A549 (cell line): ENCODE results near the gene PSMA7. TPM values are rescaled to one million over a fixed set of nuclear protein-coding genes. Genes with fewer than 3 reads are reported as not detected.

Experiments
- ATAC-seq, 2 experiments: fragments of 200-7000 bp in 1 of 2; fragments of >200 bp in 1 of 2; cut with Nextera tagmentation in 1 of 2; cut with Tn5 transposase in 1 of 2; 3 replicates each; pipeline versions ENCODE4 v1.8.0 to v1.9.1; 2018 to 2020; ENCODE audit warnings: mild to moderate bottlenecking in 1 of 2, moderate library complexity in 1 of 2
- CTCF ChIA-PET: fragments of 300-600 bp; sonication (Branson Sonifier 250); formaldehyde crosslinking; extraction: SDS; loops from one replicate; lab custom pipeline; 2021; ENCODE audit warnings: antibody characterized with exemption, inconsistent platforms; lab: Yijun Ruan, JAX
- POLR2A ChIA-PET: fragments of 350-600 bp; formaldehyde crosslinking; extraction: SDS; loops from one replicate; lab custom pipeline; 2021; ENCODE audit warnings: antibody characterized with exemption, inconsistent platforms; lab: Yijun Ruan, JAX
- DNase-seq, 2 experiments: peaks; one replicate each; pipeline versions ENCODE4 v3.0.0 to v3.0.0-alpha.2; 2011 to 2016; ENCODE audit warnings: low read depth in 1 of 2, low spot score in 1 of 2
- FAIRE-seq: peaks from 2 replicates; lab custom pipeline; 2011; peaks lifted over from hg19 to GRCh38; lab: Jason Lieb, UNC
- H3K27ac ChIP-seq, 2 experiments: fragments of >200 bp; sonication (Bioruptor Twin); formaldehyde crosslinking; 3 replicates each; pipeline ENCODE4 v1.5.1; 2016 to 2017
- H3K4me1 ChIP-seq: fragments of >200 bp; sonication (Bioruptor Twin); formaldehyde crosslinking; 3 replicates; pipeline ENCODE4 v1.6.1; 2016
- H3K4me2 ChIP-seq: fragments of >200 bp; sonication (Bioruptor Twin); formaldehyde crosslinking; 3 replicates; pipeline ENCODE4 v1.6.1; 2016
- H3K4me3 ChIP-seq: fragments of >200 bp; sonication (Bioruptor Twin); formaldehyde crosslinking; 3 replicates; pipeline ENCODE4 v1.5.1; 2016
- H3K9me3 ChIP-seq: fragments of >200 bp; sonication (Bioruptor Twin); formaldehyde crosslinking; 3 replicates; pipeline ENCODE4 v1.6.1; 2016
- ATOH8 ChIP-seq: fragments of 250-450 bp; sonication (Bioruptor Pico); IDR thresholded peaks from 2 replicates; pipeline ENCODE4 v1.5.0; 2020; ENCODE audit warnings: low read depth, mild to moderate bottlenecking, moderate library complexity
- BCL3 ChIP-seq: fragments of >200 bp; sonication (Bioruptor Twin); formaldehyde crosslinking; IDR thresholded peaks from 3 replicates; pipeline ENCODE4 v1.6.1; 2016
- BHLHE40 ChIP-seq: IDR thresholded peaks from 2 replicates; pipeline ENCODE4 v1.6.1; 2012; ENCODE audit warnings: low read depth, low read length, inconsistent platforms
- CBX2 ChIP-seq: fragments of 200-600 bp; sonication (generic); IDR thresholded peaks from 2 replicates; pipeline ENCODE4 v1.6.1; 2016; ENCODE audit warnings: low read depth, mild to moderate bottlenecking, borderline replicate concordance
- CHD2 ChIP-seq: fragments of 150-350 bp; IDR thresholded peaks from 2 replicates; pipeline ENCODE4 v1.6.1; 2014; ENCODE audit warnings: low read length; ENCODE audit not compliant: partially characterized antibody
- EHF ChIP-seq: fragments of 250-450 bp; sonication (Bioruptor Pico); IDR thresholded peaks from 2 replicates; pipeline ENCODE4 v1.5.0; 2020; ENCODE audit warnings: mild to moderate bottlenecking
- EHMT2 ChIP-seq: fragments of 200-600 bp; sonication (generic); IDR thresholded peaks from 2 replicates; pipeline ENCODE4 v1.6.1; 2016; ENCODE audit warnings: antibody characterized with exemption, low read depth, mild to moderate bottlenecking, moderate library complexity
- EP300 ChIP-seq, 2 experiments: fragments of >200 bp; sonication (Bioruptor Twin); formaldehyde crosslinking; IDR thresholded peaks; 2 replicates in 1 of 2; 3 replicates in 1 of 2; pipeline ENCODE4 v1.6.1; 2016 to 2017
- ESRRA ChIP-seq: fragments of 150-350 bp; IDR thresholded peaks from 2 replicates; pipeline ENCODE4 v1.6.1; 2014; ENCODE audit warnings: mild to moderate bottlenecking, low read length, borderline replicate concordance
- FOSB ChIP-seq: fragments of 250-450 bp; sonication (Bioruptor Pico); IDR thresholded peaks from 2 replicates; pipeline ENCODE4 v1.5.0; 2020; ENCODE audit warnings: mild to moderate bottlenecking, moderate library complexity
- FOSL2 ChIP-seq, 2 experiments: fragments of 450-650 bp in 1 of 2; fragments of >200 bp in 1 of 2; sonication (Bioruptor Twin) in 1 of 2; formaldehyde crosslinking; IDR thresholded peaks; 2 replicates each; pipeline versions ENCODE4 v1.5.0 to v1.6.1; 2016 to 2020; ENCODE audit warnings: mild to moderate bottlenecking in 1 of 2, moderate library complexity in 1 of 2
- GATA3 ChIP-seq: IDR thresholded peaks from 2 replicates; pipeline ENCODE4 v1.6.1; 2012; ENCODE audit warnings: borderline replicate concordance
- HES2 ChIP-seq: fragments of >200 bp; sonication (Bioruptor Twin); formaldehyde crosslinking; IDR thresholded peaks from 2 replicates; pipeline ENCODE4 v1.6.1; 2016
- HEYL ChIP-seq: fragments of 250-450 bp; sonication (Bioruptor Pico); IDR thresholded peaks from 2 replicates; pipeline ENCODE4 v1.8.0; 2021; ENCODE audit warnings: mild to moderate bottlenecking, moderate library complexity
- HOXA7 ChIP-seq: fragments of 250-450 bp; sonication (Bioruptor Pico); IDR thresholded peaks from 2 replicates; pipeline ENCODE4 v1.5.0; 2020; ENCODE audit warnings: mild to moderate bottlenecking, moderate library complexity
- HOXB13 ChIP-seq: fragments of 250-450 bp; sonication (Bioruptor Pico); IDR thresholded peaks from 2 replicates; pipeline ENCODE4 v1.5.0; 2020; ENCODE audit warnings: low read depth, mild to moderate bottlenecking, moderate library complexity
- HOXB5 ChIP-seq: fragments of 250-450 bp; sonication (Bioruptor Pico); IDR thresholded peaks from 2 replicates; pipeline ENCODE4 v1.5.0; 2020; ENCODE audit warnings: mild to moderate bottlenecking, moderate library complexity
- JUN ChIP-seq, 2 experiments: fragments of >200 bp; sonication (Bioruptor Twin); formaldehyde crosslinking; IDR thresholded peaks; 2 replicates in 1 of 2; 3 replicates in 1 of 2; pipeline ENCODE4 v1.6.1; 2016 to 2017
- KDM1A ChIP-seq: fragments of 200-600 bp; sonication (generic); IDR thresholded peaks from 2 replicates; pipeline ENCODE4 v1.6.1; 2016; ENCODE audit warnings: low read depth, mild to moderate bottlenecking
- MAFK ChIP-seq: fragments of 450-650 bp; IDR thresholded peaks from 2 replicates; pipeline ENCODE4 v1.6.1; 2014; ENCODE audit not compliant: partially characterized antibody
- MAX ChIP-seq: IDR thresholded peaks from 2 replicates; pipeline ENCODE4 v1.6.1; 2012
- MYC ChIP-seq: IDR thresholded peaks from 2 replicates; pipeline ENCODE4 v1.6.1; 2012; ENCODE audit warnings: mild to moderate bottlenecking, inconsistent platforms, low read length, improper control_type of control experiment, borderline replicate concordance
- NPAS2 ChIP-seq: fragments of 250-450 bp; sonication (Bioruptor Pico); IDR thresholded peaks from 2 replicates; pipeline ENCODE4 v1.8.0; 2022; ENCODE audit warnings: mild to moderate bottlenecking, moderate library complexity, borderline replicate concordance
- NR3C1 ChIP-seq: fragments of >200 bp; sonication (Bioruptor Twin); formaldehyde crosslinking; IDR thresholded peaks from 3 replicates; pipeline ENCODE4 v1.6.1; 2017
- PBX3 ChIP-seq: IDR thresholded peaks from 2 replicates; pipeline ENCODE4 v1.6.1; 2012
- PHF8 ChIP-seq: fragments of 200-600 bp; sonication (generic); IDR thresholded peaks from 2 replicates; pipeline ENCODE4 v1.6.1; 2016; ENCODE audit warnings: low read depth, mild to moderate bottlenecking, antibody characterized with exemption, moderate library complexity, borderline replicate concordance
- RARB ChIP-seq: fragments of 250-450 bp; sonication (Bioruptor Pico); IDR thresholded peaks from 2 replicates; pipeline ENCODE4 v1.8.0; 2021; ENCODE audit warnings: mild to moderate bottlenecking, moderate library complexity
- RFX5 ChIP-seq: fragments of 450-650 bp; IDR thresholded peaks from 2 replicates; pipeline ENCODE4 v1.7.1; 2014; ENCODE audit warnings: antibody characterized with exemption, mild to moderate bottlenecking, moderate library complexity
- SMC3 ChIP-seq: fragments of >200 bp; sonication (Bioruptor Twin); formaldehyde crosslinking; IDR thresholded peaks from 3 replicates; pipeline ENCODE4 v1.6.1; 2018; ENCODE audit warnings: inconsistent platforms
- TFCP2L1 ChIP-seq: fragments of 250-450 bp; sonication (Bioruptor Pico); IDR thresholded peaks from 2 replicates; pipeline ENCODE4 v1.5.0; 2021; ENCODE audit warnings: mild to moderate bottlenecking
- TP53 ChIP-seq: fragments of 250-450 bp; sonication (Bioruptor Pico); IDR thresholded peaks from 2 replicates; pipeline ENCODE4 v1.5.0; 2021; ENCODE audit warnings: mild to moderate bottlenecking, moderate library complexity
- ZSCAN20 ChIP-seq: fragments of 250-450 bp; sonication (Bioruptor Pico); IDR thresholded peaks from 2 replicates; pipeline ENCODE4 v1.8.0; 2022; ENCODE audit warnings: mild to moderate bottlenecking, moderate library complexity
- WGBS: methylation state at CpG from one replicate; pipeline ENCODE4 v1.1.6; 2017; ENCODE audit errors: missing lambda C conversion rate; 5-methylcytosine and 5-hydroxymethylcytosine counted together
- polyA plus RNA-seq, 4 experiments: library from polyadenylated mRNA; depleted of rRNA in 3 of 4; stranded (reverse); fragments of >200 nt; fragmentation: RNase III in 1 of 4; extraction: RNeasy Plus Mini Kit Qiagen cat#74134 plus additional on column Dnase treatment in 1 of 4; gene quantifications; 2 replicates in 3 of 4; 3 replicates in 1 of 4; pipeline ENCODE4 v1.2.3, GENCODE V29; 2011 to 2017
- TF ChIP-seq, protein P1 (sequence below): fragments of 250-450 bp; sonication (Bioruptor Pico); IDR thresholded peaks from 2 replicates; pipeline ENCODE4 v1.5.0; 2021; ENCODE audit warnings: mild to moderate bottlenecking, moderate library complexity, borderline replicate concordance

PSMA7 gene
- polyA plus RNA-seq, 2 of the 4 experiments (the other 2 are of a cell fraction), result 511 to 562 TPM

- DNase-seq (peak; percentile 56 to 65), FAIRE-seq (no peak), ATAC-seq (peak; percentile 40 to 47; a peak in 5 of 6 replicates)
- Histone ChIP-seq H3K4me3 (peak overlapping the region; percentile 69), H3K9me3 (peaks cover 6% of the 10 kb centered on the region; the same call in 1 of the 3 replicates), H3K27ac (peak overlapping the region; percentile 90 to 92), H3K4me1 (peaks cover 11% of the 10 kb centered on the region), H3K4me2 (peak overlapping the region; percentile 71)
- 26% methylated on average over 43 of the region's 45 CpGs for WGBS
- ChIA-PET POLR2A (interaction anchor here (0.6 to 2.5 kb wide), 9 partner anchors 13 to 266 kb away, joined by 3 to 37 read pairs (median 4); partner anchors contain the start of genes PSMA7, RPS21, SS18L1 and TAF4), CTCF (interaction anchor here (0.8 to 3.9 kb wide), 6 partner anchors 9 to 111 kb away, joined by 3 to 15 read pairs (median 6); partner anchors contain the start of gene TAF4)
- TF ChIP-seq BCL3 (0 out of 3 replicates have a peak, but pooled peaks have one; percentile 69), FOSB (CRISPR knock-in tag) (no peak), MAFK (no peak), EHF (CRISPR knock-in tag) (0 out of 2 replicates have a peak, but pooled peaks have one; percentile 44), MAX (peak; percentile 85), HES2 (no peak), TP53 (CRISPR knock-in tag) (0 out of 2 replicates have a peak, but pooled peaks have one; percentile 39), ESRRA (no peak), FOSL2 (IDR thresholded peaks at IDR 0.05) (no peak), FOSL2 (CRISPR knock-in tag; IDR thresholded peaks at IDR 0.05) (0 out of 2 replicates have a peak, but pooled peaks have one; percentile 4), ATOH8 (CRISPR knock-in tag) (no peak), EHMT2 (no peak), BHLHE40 (no peak), RFX5 (no peak), NPAS2 (CRISPR knock-in tag) (no peak), ZSCAN20 (CRISPR knock-in tag) (no peak), CBX2 (no peak), HEYL (CRISPR knock-in tag) (no peak), HOXA7 (no peak), CHD2 (no peak), MYC (no peak), TFCP2L1 (no peak), PHF8 (peak; percentile 77; the same call in 1 of the 2 replicates), HOXB13 (peak; percentile 44; the same call in 1 of the 2 replicates), KDM1A (0 out of 2 replicates have a peak, but pooled peaks have one; percentile 6), JUN (IDR thresholded peaks at IDR 0.05) (no peak; a peak in 2 of 5 replicates), SMC3 (no peak), HOXB5 (CRISPR knock-in tag) (no peak), EP300 (IDR thresholded peaks at IDR 0.05) (no peak), NR3C1 (no peak), GATA3 (no peak), RARB (CRISPR knock-in tag) (no peak), PBX3 (no peak)
- TF ChIP-seq, protein P1, sequence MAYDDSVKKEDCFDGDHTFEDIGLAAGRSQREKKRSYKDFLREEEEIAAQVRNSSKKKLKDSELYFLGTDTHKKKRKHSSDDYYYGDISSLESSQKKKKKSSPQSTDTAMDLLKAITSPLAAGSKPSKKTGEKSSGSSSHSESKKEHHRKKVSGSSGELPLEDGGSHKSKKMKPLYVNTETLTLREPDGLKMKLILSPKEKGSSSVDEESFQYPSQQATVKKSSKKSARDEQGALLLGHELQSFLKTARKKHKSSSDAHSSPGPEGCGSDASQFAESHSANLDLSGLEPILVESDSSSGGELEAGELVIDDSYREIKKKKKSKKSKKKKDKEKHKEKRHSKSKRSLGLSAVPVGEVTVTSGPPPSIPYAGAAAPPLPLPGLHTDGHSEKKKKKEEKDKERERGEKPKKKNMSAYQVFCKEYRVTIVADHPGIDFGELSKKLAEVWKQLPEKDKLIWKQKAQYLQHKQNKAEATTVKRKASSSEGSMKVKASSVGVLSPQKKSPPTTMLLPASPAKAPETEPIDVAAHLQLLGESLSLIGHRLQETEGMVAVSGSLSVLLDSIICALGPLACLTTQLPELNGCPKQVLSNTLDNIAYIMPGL (CRISPR knock-in tag), result no peak
Observed at GRCh38 chr20:62120990-62121775, 22.0 kb downstream of the PSMA7 start.
